Ishikawa (cell line): ENCODE measurements around the gene AP4B1.

ENCODE experiments used
- CEBPB ChIP-seq: IDR thresholded peaks from 2 replicates; pipeline ENCODE4 v1.6.1; 2012
- CREB1 ChIP-seq: IDR thresholded peaks from 2 replicates; pipeline ENCODE4 v1.6.1; 2012; ENCODE audit warnings: low read depth
- EGR1 ChIP-seq: IDR thresholded peaks from 2 replicates; pipeline ENCODE4 v1.6.1; 2012
- EP300 ChIP-seq: IDR thresholded peaks from 2 replicates; pipeline ENCODE4 v1.6.1; 2012; ENCODE audit warnings: borderline replicate concordance
- FOXM1 ChIP-seq: IDR thresholded peaks from 2 replicates; pipeline ENCODE4 v1.6.1; 2012; ENCODE audit warnings: low read depth, borderline replicate concordance
- NFIC ChIP-seq: IDR thresholded peaks from 2 replicates; pipeline ENCODE4 v1.6.1; 2012
- RAD21 ChIP-seq: IDR thresholded peaks from 2 replicates; pipeline ENCODE4 v1.6.1; 2012; ENCODE audit warnings: low read depth
- TAF1 ChIP-seq: IDR thresholded peaks from 2 replicates; pipeline ENCODE4 v1.6.1; 2012; ENCODE audit warnings: low read depth, mild to moderate bottlenecking
- TCF12 ChIP-seq: IDR thresholded peaks from 2 replicates; pipeline ENCODE4 v1.6.1; 2012; ENCODE audit warnings: low read depth
- TEAD4 ChIP-seq: IDR thresholded peaks from 2 replicates; pipeline ENCODE4 v1.6.1; 2012
- YY1 ChIP-seq: IDR thresholded peaks from 2 replicates; pipeline ENCODE4 v1.6.1; 2012; ENCODE audit warnings: low read depth
- ZBTB7A ChIP-seq: IDR thresholded peaks from 2 replicates; pipeline ENCODE4 v1.6.1; 2012; ENCODE audit warnings: low read depth
- TF ChIP-seq, protein P1 (sequence below): IDR thresholded peaks from 2 replicates; pipeline ENCODE4 v1.6.1; 2012; ENCODE audit warnings: low read depth, mild to moderate bottlenecking
- TF ChIP-seq, protein P2 (sequence below): IDR thresholded peaks from 2 replicates; pipeline ENCODE4 v1.6.1; 2012
- TF ChIP-seq, protein P3 (sequence below): IDR thresholded peaks from 2 replicates; pipeline ENCODE4 v1.6.1; 2012

The AP4B1 gene

DNA sequence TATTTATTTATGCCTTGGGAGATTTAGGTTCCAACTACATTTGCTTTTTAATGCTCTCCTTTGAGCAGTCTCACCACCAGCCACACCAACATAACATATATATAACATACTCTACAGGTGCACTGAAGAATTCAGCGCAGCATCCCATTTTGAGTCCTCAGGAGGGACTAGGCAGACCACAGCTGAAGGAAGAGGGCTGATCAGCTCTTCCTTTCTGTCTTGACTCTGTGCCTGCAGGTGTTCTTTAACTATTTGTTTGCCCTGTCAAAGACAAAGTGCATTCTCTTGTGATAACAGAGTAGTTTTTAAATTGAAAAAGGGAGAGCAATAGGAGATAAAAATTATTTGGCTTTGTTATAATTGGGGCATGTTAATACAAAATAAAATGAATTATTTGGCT is 41.5 kb upstream of the AP4B1 start:
- no peak for TF ChIP-seq CREB1
- no peak for TF ChIP-seq CEBPB
- TF ChIP-seq EP300: no peak
- no peak for TF ChIP-seq NFIC
- no peak for TF ChIP-seq RAD21
- TF ChIP-seq EGR1: no peak
- TF ChIP-seq, protein P1, sequence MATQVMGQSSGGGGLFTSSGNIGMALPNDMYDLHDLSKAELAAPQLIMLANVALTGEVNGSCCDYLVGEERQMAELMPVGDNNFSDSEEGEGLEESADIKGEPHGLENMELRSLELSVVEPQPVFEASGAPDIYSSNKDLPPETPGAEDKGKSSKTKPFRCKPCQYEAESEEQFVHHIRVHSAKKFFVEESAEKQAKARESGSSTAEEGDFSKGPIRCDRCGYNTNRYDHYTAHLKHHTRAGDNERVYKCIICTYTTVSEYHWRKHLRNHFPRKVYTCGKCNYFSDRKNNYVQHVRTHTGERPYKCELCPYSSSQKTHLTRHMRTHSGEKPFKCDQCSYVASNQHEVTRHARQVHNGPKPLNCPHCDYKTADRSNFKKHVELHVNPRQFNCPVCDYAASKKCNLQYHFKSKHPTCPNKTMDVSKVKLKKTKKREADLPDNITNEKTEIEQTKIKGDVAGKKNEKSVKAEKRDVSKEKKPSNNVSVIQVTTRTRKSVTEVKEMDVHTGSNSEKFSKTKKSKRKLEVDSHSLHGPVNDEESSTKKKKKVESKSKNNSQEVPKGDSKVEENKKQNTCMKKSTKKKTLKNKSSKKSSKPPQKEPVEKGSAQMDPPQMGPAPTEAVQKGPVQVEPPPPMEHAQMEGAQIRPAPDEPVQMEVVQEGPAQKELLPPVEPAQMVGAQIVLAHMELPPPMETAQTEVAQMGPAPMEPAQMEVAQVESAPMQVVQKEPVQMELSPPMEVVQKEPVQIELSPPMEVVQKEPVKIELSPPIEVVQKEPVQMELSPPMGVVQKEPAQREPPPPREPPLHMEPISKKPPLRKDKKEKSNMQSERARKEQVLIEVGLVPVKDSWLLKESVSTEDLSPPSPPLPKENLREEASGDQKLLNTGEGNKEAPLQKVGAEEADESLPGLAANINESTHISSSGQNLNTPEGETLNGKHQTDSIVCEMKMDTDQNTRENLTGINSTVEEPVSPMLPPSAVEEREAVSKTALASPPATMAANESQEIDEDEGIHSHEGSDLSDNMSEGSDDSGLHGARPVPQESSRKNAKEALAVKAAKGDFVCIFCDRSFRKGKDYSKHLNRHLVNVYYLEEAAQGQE: no peak

DNA sequence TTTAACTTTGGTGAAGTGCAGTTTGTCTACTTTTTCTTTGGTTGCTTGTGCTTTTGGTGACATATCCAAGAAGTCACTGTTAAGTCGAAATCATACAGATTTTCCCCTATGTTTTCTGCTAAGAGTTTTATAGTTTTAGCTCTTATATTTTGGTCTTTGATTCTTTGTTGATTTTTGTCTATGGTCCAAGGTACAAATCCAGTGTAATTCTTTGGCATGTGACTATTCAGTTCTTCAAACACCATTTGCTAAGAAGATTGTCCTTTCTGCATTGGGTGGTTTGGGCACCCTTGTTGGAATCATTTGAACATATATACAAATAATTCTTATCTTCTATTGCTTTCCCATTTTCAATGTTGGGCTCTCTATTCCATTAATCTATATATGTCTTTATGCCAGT is 40.7 kb upstream of the AP4B1 start:
- TF ChIP-seq TAF1 (no peak), NFIC (no peak), TEAD4 (no peak), YY1 (no peak), EP300 (no peak), TCF12 (no peak), EGR1 (no peak), CEBPB (no peak), CREB1 (no peak), FOXM1 (no peak), ZBTB7A (no peak), RAD21 (no peak)
- TF ChIP-seq, protein P2, sequence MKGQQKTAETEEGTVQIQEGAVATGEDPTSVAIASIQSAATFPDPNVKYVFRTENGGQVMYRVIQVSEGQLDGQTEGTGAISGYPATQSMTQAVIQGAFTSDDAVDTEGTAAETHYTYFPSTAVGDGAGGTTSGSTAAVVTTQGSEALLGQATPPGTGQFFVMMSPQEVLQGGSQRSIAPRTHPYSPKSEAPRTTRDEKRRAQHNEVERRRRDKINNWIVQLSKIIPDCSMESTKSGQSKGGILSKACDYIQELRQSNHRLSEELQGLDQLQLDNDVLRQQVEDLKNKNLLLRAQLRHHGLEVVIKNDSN: no peak
- TF ChIP-seq, protein P3, sequence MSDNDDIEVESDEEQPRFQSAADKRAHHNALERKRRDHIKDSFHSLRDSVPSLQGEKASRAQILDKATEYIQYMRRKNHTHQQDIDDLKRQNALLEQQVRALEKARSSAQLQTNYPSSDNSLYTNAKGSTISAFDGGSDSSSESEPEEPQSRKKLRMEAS: no peak
- TF ChIP-seq, protein P1: no peak

DNA sequence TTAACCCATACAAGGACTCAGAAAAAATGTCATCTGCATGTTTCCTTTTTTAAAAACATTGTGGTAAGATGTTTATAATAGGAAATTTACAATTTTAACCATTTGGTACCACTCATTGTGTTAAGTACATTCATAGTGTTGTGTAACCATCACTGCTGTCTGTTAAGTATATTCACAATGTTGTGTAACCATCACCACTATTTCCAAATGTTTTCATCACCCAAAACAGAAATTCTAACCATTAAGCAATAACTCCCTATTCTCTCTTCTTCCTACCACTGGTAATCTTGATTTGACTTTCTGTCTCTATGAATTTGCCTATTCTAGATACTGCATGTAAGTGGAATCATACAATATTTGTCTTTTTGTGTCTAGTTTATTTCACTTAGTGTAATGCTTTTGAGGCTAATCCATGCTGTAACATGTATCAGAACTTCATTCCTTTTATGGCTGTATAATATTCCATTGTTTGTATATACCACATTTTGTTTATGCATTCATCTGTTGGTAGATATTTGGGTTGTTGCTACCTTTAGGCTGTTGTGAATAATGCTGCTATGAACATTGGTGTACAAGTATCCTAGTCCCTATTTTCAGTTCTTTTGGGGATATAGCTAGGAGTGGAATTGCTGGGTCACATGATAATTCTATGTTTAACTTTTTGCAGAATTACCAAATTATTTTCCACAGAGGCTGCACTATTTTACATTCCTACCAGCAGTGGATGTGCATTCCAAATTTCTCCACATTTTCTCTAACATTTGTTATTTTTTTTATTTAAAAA is 38.6 kb upstream of the AP4B1 start:
- TF ChIP-seq TAF1 (no peak), ZBTB7A (no peak), TCF12 (no peak), EP300 (no peak), RAD21 (no peak), NFIC (no peak), CREB1 (no peak), YY1 (no peak), TEAD4 (no peak), EGR1 (no peak), CEBPB (no peak), FOXM1 (no peak)
- TF ChIP-seq, protein P3: no peak
- TF ChIP-seq, protein P2: no peak
- TF ChIP-seq, protein P1: no peak

DNA sequence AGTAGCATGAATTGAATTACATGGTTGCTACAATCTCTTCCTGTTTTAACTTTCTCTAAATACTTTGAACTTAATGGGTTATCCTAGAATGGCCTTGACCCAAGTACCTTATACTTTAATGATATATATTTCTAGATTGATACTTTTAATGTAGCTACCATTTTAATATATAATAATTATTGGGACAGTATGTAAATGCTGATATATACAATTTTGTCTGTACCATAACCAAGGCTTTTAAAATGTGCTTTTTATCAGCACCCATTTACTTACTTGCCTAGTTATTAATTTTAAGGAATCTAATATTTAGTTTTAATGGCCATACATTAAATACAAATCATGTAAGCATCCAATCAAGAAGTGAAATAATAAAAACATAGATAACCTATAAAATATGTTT is 37.9 kb upstream of the AP4B1 start:
- TF ChIP-seq CEBPB (no peak), YY1 (no peak), TAF1 (no peak), NFIC (no peak), RAD21 (no peak), CREB1 (no peak), TCF12 (no peak), FOXM1 (no peak), EP300 (no peak), TEAD4 (no peak), EGR1 (no peak), ZBTB7A (no peak)
- TF ChIP-seq, protein P1: no peak
- TF ChIP-seq, protein P2: no peak
- TF ChIP-seq, protein P3: no peak
